B cell (primary cell): ENCODE measurements around the gene GDF7. TPM values are rescaled to one million over a fixed set of nuclear protein-coding genes. Genes with fewer than 3 reads are reported as not detected.

ENCODE experiments used
- ATAC-seq: fragments of 200-7000 bp; cut with Tn5 transposase; one replicate; pipeline ENCODE4 v1.10.0; 2021; ENCODE audit warnings: low read depth, mild to moderate bottlenecking, moderate number of reproducible peaks, moderate library complexity
- CTCF ChIA-PET: fragments of 350-600 bp; sonication (Branson Sonifier 250); formaldehyde crosslinking; loops from one replicate; lab custom pipeline; 2021; ENCODE audit warnings: antibody characterized with exemption, inconsistent platforms; lab: Charles Lee
- POLR2A ChIA-PET: fragments of 350-600 bp; sonication (Branson Sonifier 250); formaldehyde crosslinking; loops from one replicate; lab custom pipeline; 2021; ENCODE audit warnings: antibody characterized with exemption; lab: Charles Lee
- DNase-seq: peaks from one replicate; pipeline ENCODE4 v3.0.0; 2013
- H2AFZ ChIP-seq: 2 replicates; pipeline ENCODE4 v1.6.1; 2012; ENCODE audit warnings: mild to moderate bottlenecking, low read depth, low read length; ENCODE audit not compliant: insufficient read depth, poor library complexity, severe bottlenecking
- H3K27ac ChIP-seq, 2 donors: 1 replicate in 1 of 2; 2 replicates in 1 of 2; pipeline ENCODE4 v1.5.1; 2012 to 2013; ENCODE audit warnings: low read length in 2 of 2, mild to moderate bottlenecking in 2 of 2, moderate library complexity in 1 of 2
- H3K27me3 ChIP-seq, 4 experiments: fragments of 200-600 bp in 1 of 4; sonication (generic) in 1 of 4; replicated peaks in 1 of 4; 1 replicate in 2 of 4; 2 replicates in 2 of 4; pipeline versions ENCODE4 v1.6.1 to v1.7.0; 2013 to 2016; ENCODE audit warnings: low read length in 3 of 4, mild to moderate bottlenecking in 2 of 4, mixed read lengths in 1 of 4, moderate library complexity in 1 of 4; ENCODE audit not compliant: insufficient read depth in 4 of 4, control insufficient read depth in 3 of 4; ENCODE audit errors: control extremely low read depth in 1 of 4
- H3K36me3 ChIP-seq, 2 experiments: replicated peaks in 1 of 2; 1 replicate in 1 of 2; 2 replicates in 1 of 2; pipeline versions ENCODE4 v1.6.1 to v1.7.1; 2013; ENCODE audit warnings: low read length in 1 of 2; ENCODE audit not compliant: insufficient read depth in 2 of 2, control insufficient read depth in 1 of 2; ENCODE audit errors: control extremely low read depth in 1 of 2, extremely low read depth in 1 of 2
- H3K4me1 ChIP-seq, 2 donors: fragments of 200-600 bp in 1 of 2; sonication (generic) in 1 of 2; 1 replicate in 1 of 2; 2 replicates in 1 of 2; pipeline versions ENCODE4 v1.5.1 to v1.6.1; 2013 to 2017; ENCODE audit warnings: low read length in 2 of 2; ENCODE audit not compliant: control insufficient read depth in 2 of 2, insufficient read depth in 2 of 2
- H3K4me2 ChIP-seq: replicated peaks from 2 replicates; pipeline ENCODE3; 2012; ENCODE audit warnings: mild to moderate bottlenecking, low read depth, low read length; ENCODE audit not compliant: poor library complexity, severe bottlenecking
- H3K4me3 ChIP-seq, 5 experiments: fragments of 200-600 bp in 1 of 5; sonication (generic) in 1 of 5; 1 replicate in 3 of 5; 2 replicates in 2 of 5; pipeline versions ENCODE4 v1.5.1 to v1.7.0; 2011 to 2016; ENCODE audit warnings: low read length in 4 of 5, mild to moderate bottlenecking in 4 of 5, low read depth in 2 of 5, control low read depth in 1 of 5, moderate library complexity in 1 of 5; ENCODE audit not compliant: insufficient read depth in 1 of 5; ENCODE audit errors: control extremely low read depth in 1 of 5, extremely low read depth in 1 of 5
- H3K79me2 ChIP-seq: fragments of 200-600 bp; sonication (generic); one replicate; pipeline ENCODE4 v1.6.0; 2016; ENCODE audit warnings: low read length; ENCODE audit not compliant: control insufficient read depth, insufficient read depth
- H3K9ac ChIP-seq: fragments of 200-600 bp; sonication (generic); 2 replicates; pipeline ENCODE4 v1.6.1; 2017; ENCODE audit warnings: mild to moderate bottlenecking, low read length, moderate library complexity
- H3K9me3 ChIP-seq, 3 donors: one replicate each; pipeline versions ENCODE4 v1.6.1 to v1.7.1; 2013; ENCODE audit warnings: low read length in 2 of 3; ENCODE audit not compliant: control insufficient read depth in 2 of 3, insufficient read depth in 1 of 3; ENCODE audit errors: control extremely low read depth in 1 of 3
- H4K20me1 ChIP-seq: 2 replicates; pipeline ENCODE4 v1.6.0; 2012; ENCODE audit warnings: mild to moderate bottlenecking, low read length; ENCODE audit not compliant: insufficient read depth, control insufficient read depth, poor library complexity, severe bottlenecking
- H3K27ac Mint-ChIP-seq: one replicate; pipeline ENCODE4 v1.8.0; 2021; ENCODE audit warnings: mixed read lengths
- H3K27me3 Mint-ChIP-seq: one replicate; pipeline ENCODE4 v1.8.0; 2021; ENCODE audit warnings: mixed read lengths
- H3K4me1 Mint-ChIP-seq: one replicate; pipeline ENCODE4 v1.8.0; 2021; ENCODE audit warnings: mixed read lengths
- H3K4me3 Mint-ChIP-seq: one replicate; pipeline ENCODE4 v1.8.0; 2021; ENCODE audit warnings: mixed read lengths
- H3K9me3 Mint-ChIP-seq: one replicate; pipeline ENCODE4 v1.8.0; 2022; ENCODE audit warnings: mixed read lengths; ENCODE audit not compliant: insufficient read depth
- CTCF ChIP-seq: fragments of 200-600 bp; IDR thresholded peaks from one replicate; pipeline ENCODE4 v1.8.0; 2022; ENCODE audit warnings: antibody characterized with exemption, mild to moderate bottlenecking
- EZH2 ChIP-seq: IDR thresholded peaks from 2 replicates; pipeline ENCODE4 v1.6.1; 2012; ENCODE audit warnings: borderline replicate concordance, low read depth, mild to moderate bottlenecking, moderate library complexity, low read length; ENCODE audit not compliant: insufficient read depth, poor library complexity, severe bottlenecking
- WGBS: methylation state at CpG from one replicate; pipeline ENCODE4 v1.1.5; 2013; ENCODE audit warnings: missing lambda C conversion rate; ENCODE audit not compliant: insufficient coverage; 5-methylcytosine and 5-hydroxymethylcytosine counted together
- intact Hi-C: fragments of 100-400 bp; cut with micrococcal nuclease; formaldehyde crosslinking; loops from one replicate; pipeline ENCODE4 v1.10.0; 2022
- polyA plus RNA-seq: library from polyadenylated mRNA; depleted of rRNA; stranded (reverse); fragments of >200 nt; gene quantifications from 2 replicates; pipeline ENCODE4 v1.2.3, GENCODE V29; 2012
- total RNA-seq, 2 donors: library from RNA; stranded (reverse); fragments of 120-200 nt in 1 of 2; gene quantifications; 1 replicate in 1 of 2; 2 replicates in 1 of 2; pipeline versions ENCODE4 v1.2.3 to v1.2.4, GENCODE V29; 2013 to 2022

Gene GDF7
- total and polyA plus RNA-seq, 2 donors (not counting 1 experiment from before 2014, with no cell fraction given), result 7.0 to 15.3 TPM

- H3K4me3 Mint-ChIP-seq, result peak overlapping the region; percentile 88
- H3K4me1 Mint-ChIP-seq, result peaks cover 53% of the 10 kb centered on the region
- intact Hi-C loops, result no loop called here
- ATAC-seq (no peak), DNase-seq (no peak)
- Histone ChIP-seq H2AFZ (no peak overlapping the region), H3K27me3 (no peaks in the 10 kb centered on the region), H3K27ac (no peak overlapping the region), H3K4me2 (peak overlapping the region; percentile 51), H3K36me3 (peaks cover 0 to 23% of the 10 kb centered on the region in 2 experiments), H3K4me1 (peaks cover 41 to 49% of the 10 kb centered on the region in 2 donors), H3K4me3 (no peak overlapping the region), H4K20me1 (peaks cover 6% of the 10 kb centered on the region), H3K9me3 (peaks cover 0 to 2% (median 0%) of the 10 kb centered on the region in 3 donors), H3K9ac (no peak overlapping the region), H3K79me2 (peaks cover 45% of the 10 kb centered on the region)
- H3K27ac Mint-ChIP-seq, result no peak overlapping the region
- H3K27me3 Mint-ChIP-seq, result no peaks in the 10 kb centered on the region
- 78% methylated on average over 4 of the region's 4 CpGs for WGBS
- TF ChIP-seq CTCF (no peak), EZH2 (no peak)
- CTCF ChIA-PET, result interaction anchor here (1.1 to 9.9 kb wide), 8 partner anchors 12 to 237 kb away, joined by 4 to 139 read pairs (median 9); partner anchors contain the start of genes GDF7 and RHOB
- no peaks in the 10 kb centered on the region for H3K9me3 Mint-ChIP-seq
- POLR2A ChIA-PET, result interaction anchor here (0.6 to 0.9 kb wide), 2 partner anchors 207 to 242 kb away, joined by 3 to 9 read pairs; no protein-coding TSS in a partner anchor
Measured at GRCh38 chr2:20648206-20648605, 18.7 kb upstream of the GDF7 start.

- no peak overlapping the region for H3K27ac ChIP-seq
- no peak for DNase-seq
- peaks cover 45% of the 10 kb centered on the region for H3K79me2 ChIP-seq
- intact Hi-C loops, result no loop called here
- H3K4me3 ChIP-seq, result no peak overlapping the region
- Mint-ChIP-seq H3K9me3 (no peaks in the 10 kb centered on the region), H3K27ac (peak overlapping the region; percentile 5), H3K4me1 (peaks cover 50% of the 10 kb centered on the region), H3K27me3 (no peaks in the 10 kb centered on the region), H3K4me3 (peak overlapping the region; percentile 88)
- TF ChIP-seq CTCF, result no peak
- TF ChIP-seq EZH2, result no peak
- H3K4me2 ChIP-seq, result peak overlapping the region; percentile 51
- H3K9ac ChIP-seq, result no peak overlapping the region
- ChIA-PET CTCF (interaction anchor here (1.1 to 9.9 kb wide), 8 partner anchors 13 to 238 kb away, joined by 4 to 139 read pairs (median 9); partner anchors contain the start of genes GDF7 and RHOB), POLR2A (interaction anchor here (0.6 kb wide), 1 partner anchor 242 kb away, joined by 9 read pairs; no protein-coding TSS in a partner anchor)
- no peak for ATAC-seq
- WGBS, result 95% methylated on average over 9 of the region's 9 CpGs
- H3K36me3 ChIP-seq, result peaks cover 0 to 18% of the 10 kb centered on the region in 2 experiments
- no peak overlapping the region for H2AFZ ChIP-seq
- peaks cover 6% of the 10 kb centered on the region for H4K20me1 ChIP-seq
- H3K9me3 ChIP-seq, result peaks cover 0 to 2% (median 0%) of the 10 kb centered on the region in 3 donors
- no peaks in the 10 kb centered on the region for H3K27me3 ChIP-seq
- H3K4me1 ChIP-seq, result peaks cover 41 to 49% of the 10 kb centered on the region in 2 donors
Measured at GRCh38 chr2:20648831-20649230, 18.1 kb upstream of the GDF7 start.
